ENCODE measurements around the gene ADAMTSL3.

GRCh38 chr15:83652626-83653204, 1.2 kb upstream of the ADAMTSL3 start:
- no peak for TF ChIP-seq CTCF (conservative IDR thresholded peaks at IDR 0.05; ENCODE audit: low read length)
- TF ChIP-seq EZH2phosphoT487 (IDR thresholded peaks at IDR 0.05; ENCODE audit: borderline replicate concordance), result no peak
